Coronary artery (tissue), 2 donors: ENCODE data around the gene SPSB2.
A peak's percentile ranks its signal among the peaks of the same experiment; 100 is the strongest.

Source experiments
- DNase-seq: peaks from one replicate; pipeline ENCODE4 v3.0.0-alpha.2; 2017; ENCODE audit warnings: low spot score
- H3K27ac ChIP-seq, 2 donors: fragments of 200-600 bp; sonication (generic); one replicate each; pipeline ENCODE4 v1.5.1; 2016 to 2019
- H3K4me3 ChIP-seq: fragments of 200-600 bp; sonication (generic); 2 replicates; pipeline ENCODE4 v1.5.1; 2016; ENCODE audit warnings: mild to moderate bottlenecking, moderate library complexity
- CTCF ChIP-seq: fragments of 200-600 bp; sonication (generic); IDR thresholded peaks from one replicate; pipeline ENCODE4 v1.5.1; 2019; ENCODE audit warnings: antibody characterized with exemption

Gene SPSB2

GRCh38 chr12:6851153-6851920, 21.8 kb downstream of the SPSB2 start, which contains the start of gene CDCA3:
TSS of gene CDCA3 (minus strand) at chr12:6851286. CDS start at chr12:6850952, 334 bp downstream.
- Histone ChIP-seq H3K4me3 (peak within 1 kb of the TSS; percentile 91), H3K27ac (peak within 1 kb of the TSS; percentile 92 to 93)
- no peak for TF ChIP-seq CTCF
- peak; percentile 97 for DNase-seq

GRCh38 chr12:6850796-6851152, 22.3 kb downstream of the SPSB2 start:
- H3K27ac ChIP-seq = peak overlapping the region; percentile 92 to 93
- TF ChIP-seq CTCF = no peak
- no peak for DNase-seq
- H3K4me3 ChIP-seq = peak overlapping the region; percentile 91

- Histone ChIP-seq H3K4me3 (no peak overlapping the region), H3K27ac (no peak overlapping the region)
- no peak for DNase-seq
- TF ChIP-seq CTCF = no peak
These were observed 23.0 kb downstream of the SPSB2 start for GRCh38 chr12:6849976-6850560.

GRCh38 chr12:6849427-6849826, 23.7 kb downstream of the SPSB2 start:
- DNase-seq = no peak
- no peak overlapping the region for H3K4me3 ChIP-seq
- no peak for TF ChIP-seq CTCF
- no peak overlapping the region for H3K27ac ChIP-seq

- no peak for TF ChIP-seq CTCF
- no peak for DNase-seq
- H3K27ac ChIP-seq = no peak overlapping the region
- no peak overlapping the region for H3K4me3 ChIP-seq
These were observed 25.4 kb downstream of the SPSB2 start for GRCh38 chr12:6847676-6848075.

- H3K27ac ChIP-seq = no peak overlapping the region
- TF ChIP-seq CTCF = no peak
- DNase-seq = no peak
- no peak overlapping the region for H3K4me3 ChIP-seq
These were observed 26.7 kb downstream of the SPSB2 start for GRCh38 chr12:6846316-6846869.

GRCh38 chr12:6845395-6845794, 27.7 kb downstream of the SPSB2 start:
- TF ChIP-seq CTCF = no peak
- no peak for DNase-seq
- no peak overlapping the region for H3K27ac ChIP-seq
- no peak overlapping the region for H3K4me3 ChIP-seq
